Tibial artery (tissue), 4 donors: ENCODE results near the gene MYO5B.
A peak's percentile ranks its signal among the peaks of the same experiment; 100 is the strongest.

Experiments used
- DNase-seq, 2 donors: peaks; one replicate each; pipeline ENCODE4 v3.0.0-alpha.2; 2019
- H3K27ac ChIP-seq, 2 donors: fragments of 200-600 bp; sonication (generic) in 1 of 2; 1 replicate in 1 of 2; 2 replicates in 1 of 2; pipeline ENCODE4 v1.5.1; 2018 to 2019; ENCODE audit warnings: mild to moderate bottlenecking in 1 of 2
- H3K27me3 ChIP-seq, 2 donors: fragments of 200-600 bp; sonication (generic) in 1 of 2; one replicate each; pipeline versions ENCODE4 v1.5.1 to v1.6.0; 2016 to 2019
- H3K36me3 ChIP-seq, 3 donors: fragments of 200-600 bp; sonication (generic) in 2 of 3; one replicate each; pipeline ENCODE4 v1.5.1; 2016 to 2019; ENCODE audit warnings: mild to moderate bottlenecking in 2 of 3
- H3K4me1 ChIP-seq, 4 donors: fragments of 200-600 bp; sonication (generic) in 2 of 4; 1 replicate in 3 of 4; 2 replicates in 1 of 4; pipeline ENCODE4 v1.5.1; 2016 to 2019
- H3K4me3 ChIP-seq, 2 donors: fragments of 200-600 bp; sonication (generic) in 1 of 2; 1 replicate in 1 of 2; 2 replicates in 1 of 2; pipeline ENCODE4 v1.5.1; 2018 to 2019; ENCODE audit warnings: mild to moderate bottlenecking in 2 of 2
- H3K9me3 ChIP-seq, 3 donors: fragments of 200-600 bp; sonication (generic) in 1 of 3; one replicate each; pipeline ENCODE4 v1.5.1; 2016 to 2019
- intact Hi-C: fragments of 100-400 bp; cut with DNase I; formaldehyde crosslinking; loops from one replicate; pipeline ENCODE4 v1.15.0; 2023; ENCODE audit warnings: low total_unique reads
- TF ChIP-seq, protein P1 (sequence below), 2 experiments: fragments of 200-600 bp in 1 of 2; fragments of 450-650 bp in 1 of 2; IDR thresholded peaks; one replicate each; pipeline ENCODE4 v1.5.1; 2017 to 2019; ENCODE audit warnings: antibody characterized with exemption in 2 of 2, mild to moderate bottlenecking in 1 of 2, moderate library complexity in 1 of 2

Gene MYO5B

DNA sequence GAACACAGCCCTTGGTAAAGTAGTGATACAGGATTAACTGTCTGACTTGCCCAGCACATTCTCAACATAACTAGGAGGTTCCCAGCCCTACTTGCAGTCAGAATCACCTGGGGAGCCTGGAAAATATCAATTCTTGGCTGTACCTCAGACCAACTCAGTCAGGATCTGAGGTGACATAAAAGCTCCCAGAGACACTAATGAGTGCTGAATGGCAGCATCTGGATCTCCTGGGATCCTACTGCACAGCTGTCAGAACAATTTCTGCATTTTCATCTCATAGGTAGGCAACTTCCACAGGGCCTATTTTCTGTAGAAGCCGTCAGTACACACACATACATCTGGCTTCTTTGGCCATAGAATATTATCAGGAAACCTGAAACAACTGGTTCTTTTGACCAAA, 138.8 kb downstream of the MYO5B start:
- no peak for DNase-seq
- Histone ChIP-seq H3K4me1 (no peaks in the 10 kb centered on the region), H3K36me3 (no peaks in the 10 kb centered on the region), H3K27ac (no peak overlapping the region), H3K27me3 (no peaks in the 10 kb centered on the region), H3K9me3 (no peaks in the 10 kb centered on the region), H3K4me3 (no peak overlapping the region)
- intact Hi-C loops = no loop called here
- TF ChIP-seq, protein P1, sequence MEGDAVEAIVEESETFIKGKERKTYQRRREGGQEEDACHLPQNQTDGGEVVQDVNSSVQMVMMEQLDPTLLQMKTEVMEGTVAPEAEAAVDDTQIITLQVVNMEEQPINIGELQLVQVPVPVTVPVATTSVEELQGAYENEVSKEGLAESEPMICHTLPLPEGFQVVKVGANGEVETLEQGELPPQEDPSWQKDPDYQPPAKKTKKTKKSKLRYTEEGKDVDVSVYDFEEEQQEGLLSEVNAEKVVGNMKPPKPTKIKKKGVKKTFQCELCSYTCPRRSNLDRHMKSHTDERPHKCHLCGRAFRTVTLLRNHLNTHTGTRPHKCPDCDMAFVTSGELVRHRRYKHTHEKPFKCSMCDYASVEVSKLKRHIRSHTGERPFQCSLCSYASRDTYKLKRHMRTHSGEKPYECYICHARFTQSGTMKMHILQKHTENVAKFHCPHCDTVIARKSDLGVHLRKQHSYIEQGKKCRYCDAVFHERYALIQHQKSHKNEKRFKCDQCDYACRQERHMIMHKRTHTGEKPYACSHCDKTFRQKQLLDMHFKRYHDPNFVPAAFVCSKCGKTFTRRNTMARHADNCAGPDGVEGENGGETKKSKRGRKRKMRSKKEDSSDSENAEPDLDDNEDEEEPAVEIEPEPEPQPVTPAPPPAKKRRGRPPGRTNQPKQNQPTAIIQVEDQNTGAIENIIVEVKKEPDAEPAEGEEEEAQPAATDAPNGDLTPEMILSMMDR (IDR thresholded peaks at IDR 0.05) = no peak

DNA sequence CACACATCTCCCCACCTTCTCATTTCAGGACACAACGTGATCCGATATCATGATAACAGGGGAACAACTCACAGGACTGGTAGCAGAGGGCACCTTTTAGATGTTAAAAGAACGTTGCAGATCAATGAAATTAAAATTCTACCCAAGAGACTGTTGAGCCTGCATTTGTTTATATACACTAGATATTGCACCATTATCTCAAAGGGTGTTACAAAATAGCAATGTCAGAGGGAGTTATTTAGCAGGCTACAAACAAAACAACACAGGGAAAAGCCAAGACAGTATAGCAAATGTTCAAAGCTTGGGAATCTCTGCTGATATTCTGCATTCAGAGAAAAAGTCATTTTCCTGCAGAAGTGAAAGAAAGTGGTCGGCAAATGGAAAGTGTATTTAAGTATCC, 139.5 kb downstream of the MYO5B start:
- intact Hi-C loops = no loop called here

DNA sequence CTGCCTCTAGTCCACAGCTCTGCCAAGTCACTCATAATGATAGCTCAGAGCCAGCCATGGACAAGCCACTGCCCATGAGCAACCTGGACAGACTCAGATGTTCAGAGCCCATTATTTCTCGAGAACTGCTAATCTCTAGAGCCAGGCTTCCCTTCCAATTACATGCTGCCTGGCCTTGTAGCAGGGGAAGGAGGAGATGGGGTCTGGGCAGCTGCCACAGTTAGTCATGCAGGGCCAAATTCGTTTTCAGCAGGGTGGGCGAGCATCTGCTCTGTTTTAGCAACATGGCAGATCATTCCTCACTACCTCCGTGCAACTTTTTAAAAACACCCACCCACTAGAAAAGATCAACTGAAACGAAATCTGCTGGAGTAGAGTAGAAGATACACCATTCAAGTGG, 141.8 kb downstream of the MYO5B start:
- H3K4me3 ChIP-seq = no peak overlapping the region
- H3K4me1 ChIP-seq = no peaks in the 10 kb centered on the region
- no peak for DNase-seq
- intact Hi-C loops = no loop called here
- TF ChIP-seq, protein P1 (IDR thresholded peaks at IDR 0.05) = no peak
- H3K9me3 ChIP-seq = no peaks in the 10 kb centered on the region
- H3K27ac ChIP-seq = no peak overlapping the region
- no peaks in the 10 kb centered on the region for H3K27me3 ChIP-seq
- no peaks in the 10 kb centered on the region for H3K36me3 ChIP-seq

More for the DNA sequence above, 139.5 kb downstream of the MYO5B start:
- no peaks in the 10 kb centered on the region for H3K27me3 ChIP-seq
- no peak overlapping the region for H3K4me3 ChIP-seq
- H3K4me1 ChIP-seq = no peaks in the 10 kb centered on the region
- H3K9me3 ChIP-seq = no peaks in the 10 kb centered on the region
- H3K36me3 ChIP-seq = no peaks in the 10 kb centered on the region
- no peak overlapping the region for H3K27ac ChIP-seq
- no peak for DNase-seq
- TF ChIP-seq, protein P1 (IDR thresholded peaks at IDR 0.05) = no peak

DNA sequence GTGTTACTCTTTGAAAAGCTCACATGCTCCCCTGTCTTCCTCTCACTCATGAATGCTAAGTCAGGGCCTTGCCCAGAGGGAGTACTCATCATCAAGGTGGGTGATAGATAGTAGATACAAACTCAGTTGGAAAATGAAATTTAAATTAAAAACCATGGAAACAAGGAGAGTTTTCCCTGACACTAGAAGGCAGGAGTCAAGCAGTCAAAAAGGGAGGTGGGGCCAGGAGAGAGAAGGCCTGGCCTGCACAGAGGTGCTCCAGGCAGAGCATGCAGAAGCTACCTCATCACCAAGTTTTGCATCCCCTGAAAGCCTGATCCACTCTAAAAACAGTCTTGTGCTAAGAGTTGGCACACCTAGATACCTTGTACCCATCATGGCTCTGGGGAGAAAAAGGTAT, 143.7 kb downstream of the MYO5B start:
- intact Hi-C loops = no loop called here
- no peaks in the 10 kb centered on the region for H3K4me1 ChIP-seq

DNA sequence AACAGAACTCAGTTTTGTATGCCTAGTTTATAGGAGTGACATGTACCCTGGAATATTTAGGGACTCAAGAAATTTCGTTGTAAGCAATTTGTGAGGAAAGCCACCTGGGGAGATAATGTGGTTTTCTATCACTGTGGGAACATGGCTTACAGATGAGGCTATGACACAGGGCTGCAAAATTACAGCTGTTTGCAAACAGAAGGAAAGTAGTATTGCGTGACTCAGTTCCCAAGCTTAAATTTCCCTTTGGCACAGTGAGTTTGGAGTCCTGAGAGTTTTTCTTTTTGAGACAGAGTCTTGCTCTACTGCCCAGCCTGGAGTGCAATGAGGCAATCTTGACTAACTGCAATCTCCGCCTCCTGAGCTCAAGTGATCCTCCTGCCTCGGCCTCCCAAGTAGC, 149.8 kb downstream of the MYO5B start:
- TF ChIP-seq, protein P1 (IDR thresholded peaks at IDR 0.05) = no peak
- Histone ChIP-seq H3K27me3 (no peaks in the 10 kb centered on the region), H3K36me3 (no peaks in the 10 kb centered on the region), H3K27ac (no peak overlapping the region), H3K4me3 (no peak overlapping the region), H3K9me3 (no peaks in the 10 kb centered on the region), H3K4me1 (no peaks in the 10 kb centered on the region)
- intact Hi-C loops = no loop called here
- DNase-seq = no peak

More for the DNA sequence above, 143.7 kb downstream of the MYO5B start:
- no peaks in the 10 kb centered on the region for H3K9me3 ChIP-seq
- no peak for DNase-seq
- H3K27ac ChIP-seq = no peak overlapping the region
- no peak overlapping the region for H3K4me3 ChIP-seq
- TF ChIP-seq, protein P1 (IDR thresholded peaks at IDR 0.05) = peak in 1 of 2 experiments; percentile 4
- H3K27me3 ChIP-seq = no peaks in the 10 kb centered on the region
- H3K36me3 ChIP-seq = no peaks in the 10 kb centered on the region

DNA sequence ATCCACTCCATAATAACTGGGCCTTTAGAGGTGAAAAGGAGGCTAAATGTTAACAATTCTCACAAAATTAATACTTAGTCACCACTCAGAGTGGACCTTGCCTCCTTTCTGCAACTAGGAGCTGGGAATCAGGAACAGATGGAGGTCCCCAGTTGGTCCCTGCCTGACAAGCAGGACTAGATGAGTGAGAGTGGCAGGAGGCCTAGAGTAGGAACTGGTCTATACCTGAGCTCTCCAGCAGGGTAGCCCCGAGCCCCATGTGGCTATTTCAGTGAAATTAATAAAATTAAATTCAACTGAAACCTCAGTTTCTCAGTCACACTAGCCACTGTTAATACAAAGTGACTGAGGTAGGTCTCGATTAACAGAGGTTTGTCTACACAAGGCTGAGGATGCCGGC, 150.5 kb downstream of the MYO5B start:
- TF ChIP-seq, protein P1 (IDR thresholded peaks at IDR 0.05) = no peak
- no peak overlapping the region for H3K27ac ChIP-seq
- intact Hi-C loops = no loop called here
- no peaks in the 10 kb centered on the region for H3K36me3 ChIP-seq
- no peaks in the 10 kb centered on the region for H3K4me1 ChIP-seq
- no peak overlapping the region for H3K4me3 ChIP-seq
- H3K9me3 ChIP-seq = no peaks in the 10 kb centered on the region
- no peak for DNase-seq
- no peaks in the 10 kb centered on the region for H3K27me3 ChIP-seq
